DOHH2 (cell line): ENCODE results near the gene DNAI2.

Experiments used
- EZH2phosphoT487 ChIP-seq: fragments of 200-600 bp; sonication (generic); IDR thresholded peaks from 2 replicates; pipeline ENCODE4 v1.6.1; 2017; ENCODE audit warnings: borderline replicate concordance, mild to moderate bottlenecking, antibody characterized with exemption, low read length, moderate library complexity, mixed read lengths
- TF ChIP-seq, protein P1 (sequence below): fragments of 200-600 bp; sonication (generic); IDR thresholded peaks from one replicate; pipeline ENCODE4 v1.5.1; 2014; ENCODE audit warnings: antibody characterized with exemption, mild to moderate bottlenecking, low read depth, low read length; ENCODE audit not compliant: poor library complexity, severe bottlenecking

DNA sequence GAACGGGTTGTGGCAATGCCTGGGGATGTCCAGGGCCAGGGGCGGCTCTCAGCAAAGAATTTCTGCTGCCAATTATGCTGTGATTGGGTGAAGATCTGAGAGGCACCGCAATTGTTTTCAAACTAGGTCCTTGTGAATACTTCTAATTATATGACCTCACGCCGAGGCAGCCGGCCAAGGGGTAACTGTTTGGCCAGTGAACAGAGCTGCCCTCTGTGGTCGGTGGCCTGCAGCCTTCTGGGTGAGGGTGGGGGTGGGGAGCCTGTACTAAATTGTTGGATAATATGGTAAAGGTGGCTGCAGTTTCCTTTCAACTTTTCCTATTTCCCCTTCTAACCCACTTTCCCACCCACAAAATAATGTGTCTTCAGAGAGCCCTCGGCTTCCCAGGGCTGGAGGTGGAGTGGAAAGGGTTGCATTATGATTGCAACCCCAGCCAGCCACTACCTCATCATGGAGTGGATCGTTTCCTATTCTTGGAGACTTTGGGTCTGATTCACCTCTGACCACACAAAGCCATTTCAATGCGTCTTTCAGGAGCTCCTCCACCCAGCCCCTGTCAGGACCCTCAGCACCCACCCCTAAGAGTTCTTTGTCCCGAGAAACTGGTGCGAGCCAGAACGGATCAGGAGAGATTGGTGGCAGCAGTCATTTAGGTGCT is 2.0 kb upstream of the DNAI2 start:
- TF ChIP-seq, protein P1, sequence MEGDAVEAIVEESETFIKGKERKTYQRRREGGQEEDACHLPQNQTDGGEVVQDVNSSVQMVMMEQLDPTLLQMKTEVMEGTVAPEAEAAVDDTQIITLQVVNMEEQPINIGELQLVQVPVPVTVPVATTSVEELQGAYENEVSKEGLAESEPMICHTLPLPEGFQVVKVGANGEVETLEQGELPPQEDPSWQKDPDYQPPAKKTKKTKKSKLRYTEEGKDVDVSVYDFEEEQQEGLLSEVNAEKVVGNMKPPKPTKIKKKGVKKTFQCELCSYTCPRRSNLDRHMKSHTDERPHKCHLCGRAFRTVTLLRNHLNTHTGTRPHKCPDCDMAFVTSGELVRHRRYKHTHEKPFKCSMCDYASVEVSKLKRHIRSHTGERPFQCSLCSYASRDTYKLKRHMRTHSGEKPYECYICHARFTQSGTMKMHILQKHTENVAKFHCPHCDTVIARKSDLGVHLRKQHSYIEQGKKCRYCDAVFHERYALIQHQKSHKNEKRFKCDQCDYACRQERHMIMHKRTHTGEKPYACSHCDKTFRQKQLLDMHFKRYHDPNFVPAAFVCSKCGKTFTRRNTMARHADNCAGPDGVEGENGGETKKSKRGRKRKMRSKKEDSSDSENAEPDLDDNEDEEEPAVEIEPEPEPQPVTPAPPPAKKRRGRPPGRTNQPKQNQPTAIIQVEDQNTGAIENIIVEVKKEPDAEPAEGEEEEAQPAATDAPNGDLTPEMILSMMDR: no peak
- no peak for TF ChIP-seq EZH2phosphoT487
